ENCODE measurements around the gene MYO3B.
"Not testable (repeated sequence)": the region's sequence is repeated elsewhere in the genome, so short reads cannot be mapped to it uniquely, and the experiment has no call there.

MYO3B gene

DNA sequence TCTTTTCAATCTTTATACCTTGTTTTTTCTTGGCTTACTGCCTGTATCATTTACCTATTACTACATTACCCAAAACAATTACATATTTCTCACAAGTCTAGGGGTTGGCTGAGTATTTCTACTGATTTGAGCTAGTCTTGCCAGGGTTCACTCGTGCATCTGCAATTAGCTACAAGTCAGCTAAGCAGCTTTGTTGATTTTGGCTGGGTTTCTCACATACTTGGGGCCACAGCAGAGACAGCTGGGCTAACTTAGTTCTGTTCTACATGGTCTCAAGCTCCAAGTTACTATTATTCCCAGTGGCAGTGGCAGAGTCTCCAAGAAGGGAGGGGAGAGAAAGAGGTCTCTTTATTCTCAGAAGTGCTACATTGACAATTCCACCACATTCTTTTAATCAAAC, 482.5 kb downstream of the MYO3B start:
- DNase-seq, result peak; percentile 45

- no peak for DNase-seq
These were observed 487.8 kb downstream of the MYO3B start for GRCh38 chr2:170665743-170666142.

GRCh38 chr2:170669909-170670308, 492.0 kb downstream of the MYO3B start:
- no peak for DNase-seq

- no peak for DNase-seq
These were observed 492.7 kb downstream of the MYO3B start for GRCh38 chr2:170670651-170671050.

GRCh38 chr2:170671079-170671478, 493.1 kb downstream of the MYO3B start:
- DNase-seq, result no peak

DNA sequence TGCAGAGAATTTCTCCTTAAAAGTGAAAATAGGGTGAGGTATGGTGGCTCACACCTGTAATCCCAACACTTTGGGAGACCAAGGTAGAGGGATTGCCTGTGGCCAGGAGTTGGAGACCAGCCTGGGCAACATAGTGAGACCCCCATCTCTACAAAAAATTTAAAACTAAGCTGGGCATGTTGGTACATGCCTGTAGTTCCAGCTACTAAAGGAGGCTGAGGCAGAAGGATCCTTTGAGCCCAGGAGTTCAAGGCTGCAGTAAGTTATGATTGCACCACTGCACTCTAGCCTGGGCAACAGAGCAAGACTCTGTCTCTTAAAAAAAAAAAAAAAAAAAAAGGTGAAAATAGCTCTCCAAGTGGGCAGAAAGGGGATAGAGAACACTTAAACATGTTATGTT, 496.3 kb downstream of the MYO3B start:
- DNase-seq, result not testable (repeated sequence)

DNA sequence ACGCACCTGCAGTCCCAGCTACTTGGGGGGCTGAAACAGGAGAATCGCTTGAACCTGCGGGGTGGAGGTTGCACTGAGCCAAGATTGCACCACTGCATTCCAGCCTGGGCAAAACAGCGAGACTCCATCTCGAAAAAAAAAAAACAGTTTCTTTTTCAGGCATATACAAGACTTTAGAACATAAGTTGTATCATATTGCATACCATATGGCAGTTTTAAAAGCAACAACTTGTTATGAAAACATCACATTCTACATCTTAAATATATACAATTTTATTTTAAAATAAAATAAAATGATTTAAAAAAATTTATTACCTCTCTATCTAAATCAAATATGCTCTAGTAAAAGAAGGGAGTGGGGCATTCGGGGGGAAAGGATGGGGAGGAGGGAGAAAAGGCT, 497.8 kb downstream of the MYO3B start:
- DNase-seq, result no peak

DNA sequence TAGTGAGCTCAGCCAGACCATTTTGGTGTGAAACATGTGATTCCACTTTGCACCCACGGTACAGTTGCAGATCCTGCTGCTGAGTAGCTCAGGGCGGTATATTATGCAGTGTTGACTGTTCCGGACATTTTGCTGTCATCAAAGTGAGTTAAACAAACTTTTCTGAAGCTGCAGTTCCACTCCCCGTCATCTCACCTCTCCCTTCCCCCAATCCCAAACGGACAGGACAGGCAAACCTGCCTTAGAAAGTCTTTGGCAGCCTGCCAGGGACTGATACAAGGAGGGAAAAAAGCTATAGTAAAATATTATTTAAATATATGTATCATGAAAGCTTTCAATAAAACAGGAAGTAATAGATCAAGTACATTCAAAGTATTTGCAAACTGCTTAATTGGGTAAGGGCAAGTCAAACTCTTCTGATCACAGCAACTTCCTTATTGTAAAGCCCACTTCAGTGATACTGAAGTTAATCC, 501.7 kb downstream of the MYO3B start:
- peak; percentile 51 for DNase-seq

GRCh38 chr2:170680172-170680941, 502.4 kb downstream of the MYO3B start:
- peak; percentile 96 for DNase-seq

DNA sequence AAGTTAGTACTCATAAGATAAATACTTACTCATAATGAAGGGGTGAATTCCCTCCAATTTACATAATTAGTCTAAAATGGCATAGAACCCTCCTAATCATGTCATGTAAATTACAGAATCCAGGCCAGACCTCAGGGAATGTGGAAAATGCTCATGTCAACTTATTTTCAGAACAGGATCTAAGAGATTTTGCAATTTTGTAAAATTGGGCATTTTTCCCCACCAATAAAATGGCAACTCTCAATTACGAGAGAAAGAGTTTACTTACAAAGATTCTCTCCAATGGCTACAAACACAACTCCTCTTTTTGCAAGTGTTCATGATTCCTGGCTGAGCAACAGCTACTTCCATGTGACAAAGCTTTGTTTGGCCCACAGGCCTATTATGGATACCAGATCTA, 503.4 kb downstream of the MYO3B start:
- DNase-seq, result no peak

GRCh38 chr2:170685591-170685990, 507.6 kb downstream of the MYO3B start:
- peak; percentile 34 for DNase-seq

- no peak for DNase-seq
These were observed 511.5 kb downstream of the MYO3B start for GRCh38 chr2:170689481-170689880.

GRCh38 chr2:170690640-170691039, 512.7 kb downstream of the MYO3B start:
- DNase-seq, result no peak

- no peak for DNase-seq
These were observed 516.4 kb downstream of the MYO3B start for GRCh38 chr2:170694316-170694715.

- DNase-seq, result peak; percentile 16
These were observed 517.8 kb downstream of the MYO3B start for GRCh38 chr2:170695521-170696410.

DNA sequence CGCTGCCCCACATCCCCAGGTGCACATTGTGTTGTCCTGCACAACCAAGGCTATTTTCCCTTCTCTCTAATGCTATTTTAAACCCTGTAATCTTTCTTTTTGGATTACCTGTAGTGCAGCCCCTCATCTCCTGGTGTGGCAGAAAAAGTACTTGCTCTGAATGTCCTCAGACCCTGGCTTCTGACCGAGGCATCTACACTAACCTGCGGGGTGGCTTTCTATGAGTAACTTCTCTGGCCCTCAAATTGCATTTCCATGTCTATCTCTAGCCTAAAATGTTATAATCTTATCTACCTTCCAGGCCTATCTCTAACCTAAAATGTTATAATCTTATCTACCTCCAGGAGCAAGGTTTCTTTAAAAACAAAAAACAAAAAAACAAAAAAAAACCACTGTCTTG, 519.0 kb downstream of the MYO3B start:
- DNase-seq, result no peak

GRCh38 chr2:170701011-170701410, 523.1 kb downstream of the MYO3B start:
- peak; percentile 9 for DNase-seq

GRCh38 chr2:170703776-170704476, 526.0 kb downstream of the MYO3B start:
- DNase-seq, result no peak
